ENCODE data around the gene ANO6.

DNA sequence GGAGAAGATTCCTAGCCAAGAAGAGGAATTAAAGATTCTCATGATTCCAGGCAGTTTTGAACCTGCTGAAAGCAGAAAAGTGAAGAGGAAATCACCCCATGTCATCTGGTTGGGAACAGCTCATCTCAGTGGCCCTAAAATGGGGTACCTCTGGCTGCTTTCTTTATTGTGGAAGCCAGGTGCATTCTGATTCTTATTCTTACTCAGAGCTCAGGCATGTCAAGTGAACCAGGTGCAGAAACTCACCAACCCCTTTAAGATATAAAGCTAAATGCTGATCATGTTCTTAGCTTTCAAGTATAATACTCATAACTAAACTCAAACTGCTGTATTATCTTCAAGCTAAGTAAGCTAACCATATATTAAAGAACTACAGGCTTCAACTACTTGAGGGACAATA lies 259.7 kb downstream of the ANO6 start:
- TF ChIP-seq, protein P1, sequence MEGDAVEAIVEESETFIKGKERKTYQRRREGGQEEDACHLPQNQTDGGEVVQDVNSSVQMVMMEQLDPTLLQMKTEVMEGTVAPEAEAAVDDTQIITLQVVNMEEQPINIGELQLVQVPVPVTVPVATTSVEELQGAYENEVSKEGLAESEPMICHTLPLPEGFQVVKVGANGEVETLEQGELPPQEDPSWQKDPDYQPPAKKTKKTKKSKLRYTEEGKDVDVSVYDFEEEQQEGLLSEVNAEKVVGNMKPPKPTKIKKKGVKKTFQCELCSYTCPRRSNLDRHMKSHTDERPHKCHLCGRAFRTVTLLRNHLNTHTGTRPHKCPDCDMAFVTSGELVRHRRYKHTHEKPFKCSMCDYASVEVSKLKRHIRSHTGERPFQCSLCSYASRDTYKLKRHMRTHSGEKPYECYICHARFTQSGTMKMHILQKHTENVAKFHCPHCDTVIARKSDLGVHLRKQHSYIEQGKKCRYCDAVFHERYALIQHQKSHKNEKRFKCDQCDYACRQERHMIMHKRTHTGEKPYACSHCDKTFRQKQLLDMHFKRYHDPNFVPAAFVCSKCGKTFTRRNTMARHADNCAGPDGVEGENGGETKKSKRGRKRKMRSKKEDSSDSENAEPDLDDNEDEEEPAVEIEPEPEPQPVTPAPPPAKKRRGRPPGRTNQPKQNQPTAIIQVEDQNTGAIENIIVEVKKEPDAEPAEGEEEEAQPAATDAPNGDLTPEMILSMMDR (IDR thresholded peaks at IDR 0.05; ENCODE audit: low read length), result no peak
- no peak for TF ChIP-seq EZH2phosphoT487 (IDR thresholded peaks at IDR 0.05; ENCODE audit: low read length)
